HG03457 (cell line): ENCODE data around the gene SCNN1G.
"Not testable (repeated sequence)": the region's sequence is repeated elsewhere in the genome, so short reads cannot be mapped to it uniquely, and the experiment has no call there.

Source experiments
- ATAC-seq: cut with Tn5 transposase; IDR thresholded peaks from one replicate; pipeline ENCODE4 v1.9.1; 2021; ENCODE audit warnings: moderate number of reproducible peaks; ENCODE audit not compliant: unreplicated experiment

Gene SCNN1G, protein sequence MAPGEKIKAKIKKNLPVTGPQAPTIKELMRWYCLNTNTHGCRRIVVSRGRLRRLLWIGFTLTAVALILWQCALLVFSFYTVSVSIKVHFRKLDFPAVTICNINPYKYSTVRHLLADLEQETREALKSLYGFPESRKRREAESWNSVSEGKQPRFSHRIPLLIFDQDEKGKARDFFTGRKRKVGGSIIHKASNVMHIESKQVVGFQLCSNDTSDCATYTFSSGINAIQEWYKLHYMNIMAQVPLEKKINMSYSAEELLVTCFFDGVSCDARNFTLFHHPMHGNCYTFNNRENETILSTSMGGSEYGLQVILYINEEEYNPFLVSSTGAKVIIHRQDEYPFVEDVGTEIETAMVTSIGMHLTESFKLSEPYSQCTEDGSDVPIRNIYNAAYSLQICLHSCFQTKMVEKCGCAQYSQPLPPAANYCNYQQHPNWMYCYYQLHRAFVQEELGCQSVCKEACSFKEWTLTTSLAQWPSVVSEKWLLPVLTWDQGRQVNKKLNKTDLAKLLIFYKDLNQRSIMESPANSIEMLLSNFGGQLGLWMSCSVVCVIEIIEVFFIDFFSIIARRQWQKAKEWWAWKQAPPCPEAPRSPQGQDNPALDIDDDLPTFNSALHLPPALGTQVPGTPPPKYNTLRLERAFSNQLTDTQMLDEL

DNA sequence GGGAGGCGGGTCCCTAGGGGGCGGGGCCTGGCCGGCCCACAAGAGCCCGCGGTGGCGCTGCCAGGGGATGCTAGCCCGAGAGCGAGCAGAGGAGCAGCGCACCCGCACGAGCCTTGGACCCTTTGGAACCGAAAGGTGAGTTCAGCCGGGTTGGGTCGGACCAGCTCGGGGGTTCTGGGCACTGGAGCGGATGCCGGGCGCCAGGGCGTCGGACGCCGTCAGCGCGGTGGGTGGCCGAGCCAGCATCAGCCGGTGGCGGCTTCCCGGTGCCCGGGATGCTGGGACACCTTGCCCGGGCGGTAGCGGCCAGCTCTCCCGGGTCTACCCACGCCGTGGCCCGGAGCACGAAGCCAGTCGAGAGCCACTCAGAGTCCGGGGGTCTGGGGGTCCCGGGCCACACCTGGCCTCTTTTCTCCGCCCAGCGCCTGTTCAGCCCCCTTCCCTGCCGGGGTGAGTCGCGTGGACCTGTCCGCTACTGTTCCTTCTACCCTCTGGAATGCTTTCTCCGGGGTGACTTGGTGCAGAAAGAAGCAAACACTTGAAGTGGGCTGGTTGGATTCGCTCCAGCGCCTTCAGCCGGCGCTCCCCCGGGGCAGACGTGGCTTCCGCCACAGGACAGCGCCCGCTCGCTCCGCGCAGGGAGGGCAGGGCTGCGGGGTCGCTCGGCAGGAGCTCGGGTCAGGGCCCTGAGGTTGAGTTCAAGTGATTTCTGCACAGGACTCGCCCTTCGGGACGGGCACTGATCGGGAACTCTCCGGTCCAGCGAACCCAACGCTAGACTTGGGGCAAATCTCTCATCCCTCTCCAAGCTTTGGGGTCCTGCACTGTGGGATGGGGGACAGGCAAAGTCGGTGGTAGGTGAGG is at the start of gene SCNN1G:
Gene SCNN1G, plus strand, starts transcription at position 67 of the 864 bp plus-strand sequence. CDS start 3,527 bp downstream, outside the sequence.
- no peak for ATAC-seq

DNA sequence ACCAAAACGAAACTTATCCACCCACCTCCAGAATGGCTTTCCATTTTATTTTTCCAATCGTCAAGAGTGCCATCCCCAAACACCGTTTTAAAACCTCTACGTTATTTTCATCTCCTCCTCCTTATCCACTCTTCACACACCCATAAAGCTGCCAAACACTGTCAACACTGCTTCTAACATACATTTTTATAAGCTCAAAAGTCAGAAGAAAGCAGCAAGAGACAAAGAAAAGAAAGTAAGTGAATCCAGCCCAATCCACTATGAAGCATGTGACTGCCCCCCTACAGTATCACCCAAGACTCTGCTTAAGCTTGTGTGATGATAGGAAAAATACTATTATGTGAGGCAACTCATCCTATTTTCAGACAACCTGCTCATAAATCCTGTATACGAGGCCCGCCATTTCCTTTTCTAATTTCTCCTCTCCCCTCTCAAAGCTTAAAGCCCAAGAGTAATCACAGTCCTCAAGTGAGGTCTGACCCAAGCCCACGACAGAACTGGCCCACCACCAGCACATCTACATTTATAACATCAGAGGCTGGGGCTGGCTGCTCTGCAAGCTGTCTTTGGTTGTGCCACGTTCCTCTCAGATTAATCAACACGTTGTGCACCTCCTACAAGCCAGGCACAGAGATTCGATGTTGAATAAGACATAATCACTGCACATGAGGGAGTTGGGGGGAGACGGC is 49.6 kb upstream of the SCNN1G start:
- no peak for ATAC-seq

DNA sequence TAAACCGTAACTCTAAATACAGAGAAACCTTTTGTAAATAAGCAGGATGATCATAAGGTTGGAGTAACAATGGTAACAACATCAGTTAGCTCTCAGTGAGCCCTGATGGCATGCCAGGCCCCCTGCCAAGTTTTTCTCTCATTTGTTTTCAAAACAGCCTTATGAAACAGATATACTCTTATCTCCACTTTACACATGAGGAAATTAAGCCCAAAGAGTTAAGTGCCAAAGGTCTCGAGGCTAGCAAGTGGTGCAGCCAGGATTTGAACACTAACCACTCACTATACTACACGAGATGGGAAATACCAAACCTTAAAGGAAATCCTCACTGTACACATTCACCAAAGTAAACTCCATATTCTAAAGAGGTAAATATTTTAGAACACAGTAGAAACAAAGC is 48.3 kb upstream of the SCNN1G start:
- no peak for ATAC-seq

DNA sequence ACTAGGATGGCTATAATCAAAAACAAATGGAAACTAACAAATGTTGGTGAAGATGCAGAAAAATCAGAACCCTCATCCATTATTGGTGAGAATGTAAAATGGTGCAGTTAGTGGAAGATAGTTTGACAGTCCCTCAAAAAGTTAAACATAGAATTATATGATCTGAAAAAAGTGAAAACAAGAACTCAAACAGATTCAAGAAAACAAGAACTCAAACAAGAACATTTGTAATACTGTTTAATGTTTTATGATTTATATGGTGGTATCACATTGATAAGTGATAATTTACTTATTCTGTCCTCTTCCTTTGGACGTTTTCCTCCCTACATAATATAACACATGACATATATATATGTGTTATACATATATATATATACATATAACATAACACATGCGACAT is 45.3 kb upstream of the SCNN1G start:
- ATAC-seq, result no peak

DNA sequence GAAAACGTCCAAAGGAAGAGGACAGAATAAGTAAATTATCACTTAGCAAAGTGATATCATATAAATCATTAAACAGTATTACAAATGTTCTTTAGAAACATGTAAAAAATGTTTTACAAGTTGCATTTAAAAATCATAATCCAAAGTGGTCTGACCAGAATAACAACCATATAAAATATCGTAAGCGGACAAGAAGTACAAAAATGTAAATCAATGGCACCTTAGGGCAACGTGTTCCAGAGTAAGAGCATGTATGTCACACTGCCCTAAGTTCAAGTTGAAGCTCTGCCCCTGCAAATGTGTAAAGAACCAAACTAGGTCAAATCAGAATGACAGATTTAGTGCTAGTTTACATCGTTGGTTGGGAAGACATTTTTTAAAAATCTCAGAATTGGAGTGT is 44.7 kb upstream of the SCNN1G start:
- ATAC-seq, result no peak

DNA sequence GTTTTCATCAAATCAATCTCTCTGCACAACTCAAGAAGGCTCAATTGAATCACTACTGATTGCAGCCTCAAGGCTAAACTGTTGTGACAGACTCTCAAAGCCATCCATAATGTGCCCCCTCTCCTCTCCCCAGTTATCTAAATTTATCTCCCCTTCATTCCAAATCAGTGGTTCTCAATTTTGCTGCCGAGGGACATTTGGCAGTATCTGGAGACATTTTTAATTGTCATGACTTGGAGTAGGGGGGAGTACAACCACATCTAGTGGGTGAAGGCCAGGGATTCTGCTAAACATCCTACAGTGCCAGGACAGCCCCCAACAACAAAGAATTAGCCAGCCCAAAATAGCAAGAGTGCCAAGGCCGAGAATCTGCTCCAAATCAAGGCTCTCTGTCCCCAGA is 42.4 kb upstream of the SCNN1G start:
- no peak for ATAC-seq

DNA sequence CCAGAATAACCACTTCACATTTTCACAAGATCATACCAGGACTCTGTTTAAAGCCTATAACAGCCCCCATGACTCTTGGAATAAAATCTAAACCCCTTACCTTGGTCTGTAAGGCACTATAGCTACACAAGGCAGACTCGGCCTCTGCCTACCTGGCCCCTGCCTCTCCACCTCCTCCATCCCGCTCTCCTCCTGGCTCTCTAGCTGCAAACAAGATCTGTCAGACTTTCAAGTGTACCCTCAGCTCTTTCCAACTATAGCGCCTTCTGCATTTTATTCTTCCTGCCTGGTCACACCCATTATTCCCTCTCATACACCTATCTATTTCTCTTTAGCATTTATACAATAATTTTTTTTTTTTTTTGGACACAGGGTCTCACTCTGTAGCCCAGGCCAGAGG is 41.5 kb upstream of the SCNN1G start:
- no peak for ATAC-seq

DNA sequence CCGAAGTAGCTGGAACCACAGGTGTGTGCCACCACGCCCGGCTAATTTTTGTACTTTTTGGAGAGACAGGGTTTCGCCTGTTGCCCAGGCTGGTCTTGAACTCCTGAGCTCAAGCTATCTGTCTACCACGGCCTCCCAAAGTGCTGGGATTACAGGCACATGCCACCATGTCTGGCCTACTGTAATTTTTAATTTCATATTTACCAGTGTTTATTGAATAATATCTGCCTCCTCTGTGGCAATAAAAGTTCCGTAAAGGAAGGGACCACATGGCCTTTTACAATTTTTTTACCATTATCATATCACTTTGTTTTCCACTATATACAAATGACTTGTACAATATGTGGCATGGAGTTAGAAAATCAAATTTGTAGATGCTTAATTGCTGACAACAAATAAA is 41.0 kb upstream of the SCNN1G start:
- ATAC-seq, result no peak

DNA sequence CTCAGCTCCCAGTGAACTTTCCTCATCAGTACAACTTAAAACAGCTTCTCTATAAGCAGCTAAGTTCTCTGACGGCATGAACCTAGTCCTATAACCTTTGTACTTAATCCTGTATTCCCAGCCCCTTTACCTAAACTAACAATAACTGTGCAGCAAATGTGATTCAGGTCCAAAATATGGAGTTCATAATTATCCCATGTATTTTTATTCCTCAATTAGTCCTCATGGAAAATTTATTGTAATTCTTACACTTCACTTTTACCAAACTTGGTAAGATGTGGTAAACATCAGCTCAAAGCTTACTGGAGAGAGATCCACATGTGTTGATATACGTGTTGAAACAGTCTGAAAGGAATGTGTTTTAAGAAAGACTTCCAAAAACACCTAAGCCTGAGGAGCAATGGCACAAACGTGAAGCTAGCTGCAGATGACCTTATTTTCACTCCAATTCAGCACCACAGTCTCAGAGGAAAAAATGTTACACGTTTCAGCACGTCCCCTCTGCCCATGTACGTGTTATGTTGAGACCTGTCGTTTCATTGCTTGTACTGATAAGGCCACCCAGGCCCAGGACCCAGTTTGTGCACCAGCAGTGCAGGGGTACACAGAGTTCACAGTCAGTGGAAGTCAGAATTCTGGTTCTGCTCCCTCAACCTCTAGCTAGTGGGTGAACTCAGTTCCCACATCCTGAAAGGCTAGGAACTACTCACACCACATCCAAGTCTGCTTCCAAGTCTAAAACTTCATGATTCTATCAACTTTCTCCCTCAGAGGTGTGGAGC is 40.4 kb upstream of the SCNN1G start:
- no peak for ATAC-seq

DNA sequence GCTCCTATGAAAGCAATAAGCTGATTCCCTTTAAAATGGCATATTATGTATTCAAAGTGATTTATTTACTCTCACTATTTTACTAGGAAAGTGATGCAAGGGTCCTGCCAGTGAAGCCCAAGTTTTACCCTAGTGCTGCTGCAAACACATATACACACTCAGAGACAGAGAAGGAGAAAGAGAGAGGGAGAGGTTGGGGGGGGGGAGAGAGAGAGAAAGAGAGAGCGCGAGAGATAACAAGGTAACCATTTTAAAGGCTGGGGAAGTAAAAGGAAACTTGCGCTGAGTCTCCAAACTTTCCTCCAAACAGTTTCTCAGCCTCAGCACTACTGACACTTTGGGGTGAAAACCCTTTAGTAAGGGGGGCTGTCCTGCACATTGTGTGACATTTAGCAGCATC is 39.2 kb upstream of the SCNN1G start:
- ATAC-seq, result no peak

DNA sequence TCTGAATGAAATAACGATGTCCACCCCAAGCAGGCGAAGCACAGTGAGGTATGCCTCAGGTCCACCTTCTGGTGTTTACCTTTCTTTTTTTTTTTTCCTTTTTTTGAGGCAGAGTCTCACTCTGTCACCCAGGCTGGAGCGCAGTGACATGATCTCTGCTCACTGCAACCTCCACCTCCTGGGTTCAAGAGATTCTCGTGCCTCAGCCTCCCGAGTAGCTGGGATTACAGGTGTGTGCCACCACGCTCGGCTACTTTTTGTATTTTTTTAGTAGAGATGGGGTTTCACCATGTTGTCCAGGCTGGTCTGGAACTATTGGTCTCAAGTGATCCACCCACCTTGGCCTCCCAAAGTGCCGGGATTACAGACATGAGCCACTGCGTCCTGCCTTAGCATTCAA is 38.2 kb upstream of the SCNN1G start:
- not testable (repeated sequence) for ATAC-seq

DNA sequence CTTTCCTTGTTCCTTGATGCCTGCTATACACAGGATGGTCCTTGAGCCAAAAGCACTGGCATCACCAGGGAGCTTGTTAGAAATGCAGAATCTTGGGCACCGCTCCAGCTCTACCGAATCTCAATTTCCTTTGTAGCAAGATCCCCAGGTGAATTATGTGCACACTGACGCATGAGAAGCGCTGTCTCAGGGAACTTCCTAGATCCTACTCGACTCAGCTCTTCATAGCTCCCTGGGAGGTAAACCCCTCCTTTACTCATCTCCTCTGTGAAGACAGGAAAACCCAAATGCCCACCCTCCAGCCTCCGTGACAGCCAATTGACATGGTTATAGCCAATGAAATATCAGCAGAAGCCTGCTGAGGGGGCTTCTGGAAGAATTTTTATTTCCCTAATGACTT is 37.4 kb upstream of the SCNN1G start:
- no peak for ATAC-seq

DNA sequence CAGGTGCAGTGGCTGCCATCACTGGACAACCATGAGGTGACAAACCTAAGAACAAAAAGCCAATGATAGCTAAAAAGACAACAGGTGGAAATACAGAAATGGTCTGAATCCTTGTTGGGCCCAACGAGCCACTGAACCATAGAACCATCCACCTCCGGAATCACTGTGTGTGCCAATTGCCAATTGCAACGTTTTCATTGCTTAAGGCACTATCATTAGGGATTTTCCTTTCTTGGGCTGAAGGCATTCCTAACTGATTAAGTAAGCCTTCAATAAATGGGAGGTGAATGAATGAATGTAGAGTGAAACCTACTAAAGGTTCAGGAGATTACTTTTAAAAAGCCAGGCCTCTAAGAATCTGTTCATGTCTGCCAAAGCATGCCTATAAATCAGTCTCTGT is 36.9 kb upstream of the SCNN1G start:
- ATAC-seq, result no peak

DNA sequence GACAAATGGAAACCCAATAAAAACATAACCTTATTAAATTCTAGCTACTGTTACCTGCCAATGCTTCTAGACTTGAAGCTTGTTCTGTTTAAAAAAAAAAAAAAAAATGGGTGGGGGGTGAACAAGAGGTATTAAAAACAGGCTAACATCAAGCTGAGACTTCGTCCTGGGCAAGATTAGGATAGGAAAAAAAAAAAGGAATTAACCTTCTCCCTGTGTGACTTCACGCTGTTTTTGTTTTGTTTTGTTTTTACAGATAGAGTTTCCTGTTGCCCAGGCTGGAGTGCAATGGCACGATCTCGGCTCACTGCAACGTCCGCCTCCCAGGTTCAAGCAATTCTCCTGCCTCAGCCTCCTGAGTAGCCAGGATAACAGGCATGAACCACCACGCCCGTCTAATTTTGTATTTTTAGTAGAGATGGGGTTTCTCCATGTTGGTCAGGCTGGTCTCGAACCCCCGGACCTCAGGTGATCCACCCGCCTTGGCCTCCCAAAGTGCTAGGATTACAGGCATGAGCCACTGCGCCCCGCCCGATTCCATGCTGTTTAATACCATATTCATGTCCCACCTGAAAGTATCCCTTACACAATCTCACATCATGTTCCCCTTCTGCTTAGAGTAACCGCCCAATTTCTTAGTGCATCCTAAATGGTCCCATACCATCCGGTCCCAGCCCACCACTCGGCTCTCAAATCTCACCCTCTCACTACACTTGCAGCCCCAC is 35.5 kb upstream of the SCNN1G start:
- no peak for ATAC-seq

DNA sequence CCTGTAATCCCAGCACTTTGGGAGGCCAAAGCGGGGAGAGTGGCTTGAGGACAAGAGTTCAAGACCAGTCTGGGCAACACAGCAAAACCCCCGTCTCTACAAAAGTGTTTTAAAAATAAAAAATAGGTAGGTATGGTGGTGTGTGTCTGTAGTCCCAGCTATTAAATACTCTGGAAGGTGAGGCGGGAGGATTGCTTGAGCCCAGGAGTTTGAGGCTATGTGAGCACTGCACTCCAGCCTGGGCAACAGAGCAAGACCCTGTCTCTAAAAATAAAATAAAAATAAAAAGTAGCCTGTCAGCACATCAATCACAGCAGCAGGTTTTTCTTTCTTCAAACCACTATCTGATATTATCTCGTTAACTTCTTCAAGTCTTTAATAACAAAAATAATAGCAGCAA is 34.9 kb upstream of the SCNN1G start:
- ATAC-seq, result no peak

DNA sequence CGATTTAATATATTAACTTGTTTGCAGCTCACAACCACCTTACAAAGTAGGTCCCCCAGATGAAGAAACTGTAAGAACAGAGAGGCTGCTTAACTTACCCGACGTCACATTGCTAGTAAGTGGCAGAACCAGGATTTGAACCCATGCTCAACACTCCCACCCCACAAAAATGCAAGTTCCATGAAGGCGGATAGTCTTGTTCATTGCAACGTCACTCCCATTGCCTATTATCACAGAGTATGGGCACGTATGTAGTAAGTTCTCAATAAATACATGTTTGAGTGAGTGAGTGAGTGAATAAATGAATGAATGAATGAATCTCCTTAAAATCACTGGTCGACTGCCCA is 34.4 kb upstream of the SCNN1G start:
- no peak for ATAC-seq

DNA sequence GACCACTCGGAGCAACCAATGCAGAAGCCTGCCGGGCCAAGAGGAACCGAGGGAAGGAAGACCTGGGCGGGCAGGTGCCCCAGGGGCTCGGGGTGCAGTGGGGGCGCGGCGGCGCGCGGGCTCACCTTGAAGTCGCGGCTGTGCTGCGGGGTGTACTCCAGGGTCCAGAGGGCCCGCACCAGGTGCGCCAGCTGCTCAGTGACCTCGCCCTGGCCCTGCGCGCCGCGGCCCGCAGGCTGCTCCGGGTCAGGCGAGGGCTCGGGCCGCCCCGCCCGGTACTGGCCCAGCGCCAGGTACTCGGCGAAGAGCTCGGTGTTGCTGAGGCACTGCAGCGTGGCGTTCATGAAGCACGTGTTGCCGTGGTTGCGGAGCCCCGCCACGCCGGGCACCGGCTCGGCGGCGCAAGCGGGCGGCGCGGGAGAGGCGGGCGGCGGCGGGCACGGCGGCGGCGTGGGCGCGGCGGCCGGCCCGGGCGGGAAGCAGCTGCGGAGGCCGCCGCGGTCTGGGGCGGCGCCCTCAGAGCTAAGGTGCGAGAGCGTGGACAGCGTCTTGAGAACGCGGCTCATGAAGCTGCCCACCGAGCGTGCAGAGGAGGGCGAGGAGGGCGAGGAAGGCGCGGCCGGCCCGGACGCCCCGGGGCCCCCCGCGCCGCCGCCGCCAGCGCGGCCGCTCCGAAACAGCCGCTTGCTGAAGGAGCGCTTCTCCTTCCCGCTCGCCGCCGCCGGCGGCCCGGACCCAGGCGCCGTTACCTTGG is 33.9 kb upstream of the SCNN1G start:
- peak; percentile 24 for ATAC-seq

DNA sequence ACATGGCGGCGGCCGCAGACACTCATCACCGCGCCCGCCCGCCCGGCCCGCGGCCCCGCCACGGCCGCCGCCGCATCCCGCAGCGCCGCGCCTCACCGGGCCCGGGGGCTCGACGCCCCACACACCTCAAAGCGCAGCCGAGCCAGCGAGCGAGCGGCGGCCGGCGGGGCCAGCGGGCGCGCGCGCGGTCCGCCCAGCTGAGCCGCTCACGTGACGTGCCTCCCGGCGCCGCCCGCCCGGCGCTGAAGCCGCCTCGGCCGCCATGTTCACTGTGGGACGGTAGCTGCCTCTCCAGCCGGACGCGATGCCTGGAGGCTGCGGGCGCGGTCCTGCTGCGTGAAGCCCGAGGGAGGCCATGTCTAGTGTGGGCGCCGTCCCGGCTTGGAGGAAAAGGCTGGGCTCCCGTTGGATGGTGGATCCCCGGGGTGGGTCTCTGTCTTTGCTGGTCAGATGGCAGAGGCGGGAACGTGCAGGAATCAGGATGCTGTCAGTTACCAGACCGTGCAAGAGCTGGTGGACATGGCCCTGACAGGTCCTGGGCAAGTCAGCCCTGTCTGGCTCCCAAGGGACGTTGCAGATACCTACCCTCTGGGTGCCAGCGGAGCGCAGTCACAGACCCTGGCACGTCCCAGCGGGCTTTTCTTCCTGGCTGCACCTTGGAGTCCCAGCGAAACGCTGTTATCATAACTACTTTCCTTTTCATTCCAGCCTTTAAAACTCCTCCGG is 33.1 kb upstream of the SCNN1G start, which contains the start of gene USP31:
Gene USP31, minus strand, starts transcription at position 186 of the 726 bp plus-strand sequence. Its CDS starts 182 bp downstream, at position 4.
- ATAC-seq, result peak; percentile 87
